Measurements from ENCODE around the gene PLPP6. TPM values are rescaled to one million over a fixed set of nuclear protein-coding genes. Genes with fewer than 3 reads are reported as not detected.

PLPP6 gene
- total and polyA plus RNA-seq, 2 of the 8 experiments (the other 6 are each of a cell fraction or from before 2014, with no cell fraction given), result 11.8 to 13.3 TPM

DNA sequence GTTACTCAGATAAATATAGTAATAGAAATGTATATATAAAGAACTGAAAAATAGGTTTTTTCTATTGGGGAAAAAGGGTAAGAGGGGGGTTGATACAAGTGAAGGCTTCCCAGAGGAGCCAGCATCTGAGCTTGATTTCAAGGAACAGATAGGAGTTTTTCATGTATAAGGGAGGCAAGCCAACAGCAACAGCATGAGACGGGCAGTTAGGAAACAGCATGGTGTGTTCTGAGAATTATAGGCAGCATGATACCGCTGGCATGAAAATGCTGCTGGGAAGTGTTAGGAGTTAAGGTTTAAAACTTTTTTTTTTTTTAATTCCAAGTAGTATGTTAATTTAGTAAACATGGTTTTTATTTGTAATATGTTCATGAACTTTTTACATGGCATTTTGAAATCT is 26.9 kb downstream of the PLPP6 start:
- DNase-seq (ENCODE audit: low read depth in 1 of 2, low spot score in 2 of 2), result no peak
- Histone ChIP-seq H3K18ac (ENCODE audit: extremely low read depth, low read length) (no peak overlapping the region), H4K91ac (replicated peaks; ENCODE audit: insufficient read length, low read length) (no peak overlapping the region), H2BK5ac (ENCODE audit: low read depth, low read length) (no peak overlapping the region), H3K36me3 (ENCODE audit: control insufficient read depth in 2 of 4, insufficient read depth in 4 of 4, low read length in 3 of 4) (peaks cover 4 to 47% (median 13%) of the 10 kb centered on the region in 4 experiments), H3K4ac (replicated peaks; ENCODE audit: insufficient read length, low read depth, low read length) (no peak overlapping the region), H4K20me1 (replicated peaks in 1 of 2; ENCODE audit: control insufficient read depth in 1 of 2, insufficient read depth in 2 of 2, low read length in 2 of 2) (peaks cover 0 to 1% of the 10 kb centered on the region in 2 experiments), H3K27me3 (replicated peaks in 1 of 4; ENCODE audit: control insufficient read depth in 3 of 4, extremely low read depth in 1 of 4, insufficient read depth in 3 of 4, low read length in 3 of 4) (no peaks in the 10 kb centered on the region), H3K4me1 (replicated peaks in 1 of 4; ENCODE audit: control insufficient read depth in 3 of 4, insufficient read depth in 4 of 4, low read length in 3 of 4) (no peaks in the 10 kb centered on the region), H2AFZ (ENCODE audit: low read length) (no peak overlapping the region), H2BK12ac (ENCODE audit: low read depth, low read length) (no peak overlapping the region), H3K4me2 (ENCODE audit: insufficient read depth in 1 of 2, low read depth in 2 of 2, low read length in 2 of 2) (no peak overlapping the region), H3K79me1 (ENCODE audit: low read depth, low read length) (no peaks in the 10 kb centered on the region), H3K4me3 (ENCODE audit: extremely low read depth in 1 of 4, insufficient read depth in 2 of 4, low read depth in 3 of 4, low read length in 4 of 4) (no peak overlapping the region), H3K27ac (ENCODE audit: low read depth, low read length) (no peak overlapping the region), H3K79me2 (ENCODE audit: control insufficient read depth in 1 of 2, insufficient read depth in 2 of 2, low read length in 2 of 2) (peaks cover 0 to 11% of the 10 kb centered on the region in 2 experiments; a peak in 2 of 4 replicates), H3K23me2 (ENCODE audit: low read depth, low read length) (no peaks in the 10 kb centered on the region), H3K9ac (replicated peaks in 1 of 4; ENCODE audit: extremely low read depth in 1 of 4, low read depth in 3 of 4, low read length in 3 of 4) (peak overlapping the region in 1 of 4 experiments; percentile 47; a peak in 1 of 7 replicates), H2BK20ac (ENCODE audit: low read length) (no peak overlapping the region), H4K5ac (ENCODE audit: insufficient read length, low read depth, low read length) (no peak overlapping the region), H3K23ac (ENCODE audit: insufficient read length) (no peak overlapping the region), H4K8ac (ENCODE audit: extremely low read depth, insufficient read depth, low read length) (no peak overlapping the region), H2AK5ac (ENCODE audit: low read depth, low read length) (no peak overlapping the region), H2BK120ac (replicated peaks; ENCODE audit: low read depth, low read length) (no peak overlapping the region), H2BK15ac (ENCODE audit: low read length) (no peak overlapping the region), H3K9me3 (ENCODE audit: insufficient read depth in 2 of 2, low read depth in 1 of 2, low read length in 1 of 2) (no peaks in the 10 kb centered on the region), H3K56ac (replicated peaks; ENCODE audit: insufficient read length, low read depth, low read length) (no peak overlapping the region), H3K14ac (ENCODE audit: insufficient read length) (no peak overlapping the region)
- FAIRE-seq, result no peak
- POLR2A ChIA-PET (ENCODE audit: partially characterized antibody), result no interaction called here
- TF ChIP-seq TCF12 (IDR thresholded peaks at IDR 0.05; ENCODE audit: low read depth, low read length), result no peak
- TF ChIP-seq CHD2 (IDR thresholded peaks at IDR 0.05; ENCODE audit: low read length), result no peak
- no peak for TF ChIP-seq SAP30 (IDR thresholded peaks at IDR 0.05; ENCODE audit: insufficient read depth, insufficient replicate concordance, low read length)
- TF ChIP-seq CBX5 (IDR thresholded peaks at IDR 0.05; ENCODE audit: low read depth, low read length), result no peak
- TF ChIP-seq TEAD4 (IDR thresholded peaks at IDR 0.05; ENCODE audit: low read depth, low read length), result no peak
- TF ChIP-seq HDAC6 (IDR thresholded peaks at IDR 0.05; ENCODE audit: low read depth, low read length), result no peak
- no peak for TF ChIP-seq FOSL1 (IDR thresholded peaks at IDR 0.05; ENCODE audit: insufficient read depth, low read depth, low read length)
- no peak for TF ChIP-seq ASH2L (IDR thresholded peaks at IDR 0.05; ENCODE audit: low read length)
- no peak for TF ChIP-seq CREB1 (IDR thresholded peaks at IDR 0.05)
- no peak for TF ChIP-seq KDM5A (IDR thresholded peaks at IDR 0.05; ENCODE audit: low read length)
- WGBS, 2 experiments (ENCODE audit: extremely low coverage in 1 of 2, insufficient coverage in 1 of 2, insufficient read length in 1 of 2, insufficient replicate concordance in 2 of 2, low coverage in 1 of 2, low lambda C conversion rate in 2 of 2, missing lambda C conversion rate in 1 of 2), result 94% methylated on average over 2 of the region's 2 CpGs; no CpG with 5 or more reads in 1 of the 2 experiments
- CTCF ChIA-PET (ENCODE audit: partially characterized antibody), result no interaction called here

All from H1 (cell line).